ENCODE measurements around the gene ZC3H11A.
"Not testable (repeated sequence)": the region's sequence is repeated elsewhere in the genome, so short reads cannot be mapped to it uniquely, and the experiment has no call there.

Gene ZC3H11A

GRCh38 chr1:203795441-203796235 lies at the start of gene ZC3H11A, which contains the start of gene ZBED6:
ZC3H11A (plus strand) TSS chr1:203795623; CDS start chr1:203817071, 21,448 bp downstream.
ZBED6 (plus strand) TSS chr1:203795623; CDS start chr1:203797523, 1,900 bp downstream.
- DNase-seq (ENCODE audit: low read depth in 2 of 2), result peak; percentile 99 to 100
- peak within 1 kb of the TSS; percentile 61 to 78 for H3K4me3 ChIP-seq (replicated peaks in 1 of 2; ENCODE audit: low read depth in 2 of 2, low read length in 2 of 2)
- TF ChIP-seq CTCF (IDR thresholded peaks at IDR 0.05; ENCODE audit: low read depth, low read length), result no peak

- DNase-seq (ENCODE audit: low read depth in 2 of 2), result no peak
- no peak for TF ChIP-seq CTCF (IDR thresholded peaks at IDR 0.05; ENCODE audit: low read depth, low read length)
- H3K4me3 ChIP-seq (replicated peaks in 1 of 2; ENCODE audit: low read depth in 2 of 2, low read length in 2 of 2), result no peak overlapping the region
Observed at GRCh38 chr1:203746281-203746680, 49.1 kb upstream of the ZC3H11A start.

- TF ChIP-seq CTCF (IDR thresholded peaks at IDR 0.05; ENCODE audit: low read depth, low read length), result no peak
- H3K4me3 ChIP-seq (replicated peaks in 1 of 2; ENCODE audit: low read depth in 2 of 2, low read length in 2 of 2), result no peak overlapping the region
- peak; percentile 60 to 67 for DNase-seq (ENCODE audit: low read depth in 2 of 2)
Observed at GRCh38 chr1:203751051-203751450, 44.4 kb upstream of the ZC3H11A start.

- not testable (repeated sequence) for H3K4me3 ChIP-seq (replicated peaks in 1 of 2; ENCODE audit: low read depth in 2 of 2, low read length in 2 of 2); DNase-seq (ENCODE audit: low read depth in 2 of 2)
Observed at GRCh38 chr1:203751618-203752361, 43.6 kb upstream of the ZC3H11A start.

GRCh38 chr1:203754455-203754864 lies 41.0 kb upstream of the ZC3H11A start:
- TF ChIP-seq CTCF (IDR thresholded peaks at IDR 0.05; ENCODE audit: low read depth, low read length), result no peak
- H3K4me3 ChIP-seq (replicated peaks in 1 of 2; ENCODE audit: low read depth in 2 of 2, low read length in 2 of 2), result no peak overlapping the region
- no peak for DNase-seq (ENCODE audit: low read depth in 2 of 2)

- no peak for DNase-seq (ENCODE audit: low read depth in 2 of 2)
- no peak overlapping the region for H3K4me3 ChIP-seq (replicated peaks in 1 of 2; ENCODE audit: low read depth in 2 of 2, low read length in 2 of 2)
- TF ChIP-seq CTCF (IDR thresholded peaks at IDR 0.05; ENCODE audit: low read depth, low read length), result no peak
Observed at GRCh38 chr1:203756036-203756435, 39.4 kb upstream of the ZC3H11A start.

GRCh38 chr1:203758749-203759148 lies 36.7 kb upstream of the ZC3H11A start:
- not testable (repeated sequence) for H3K4me3 ChIP-seq (replicated peaks in 1 of 2; ENCODE audit: low read depth in 2 of 2, low read length in 2 of 2); DNase-seq (ENCODE audit: low read depth in 2 of 2)
